ENCODE results near the gene DPP7. TPM values are rescaled to one million over a fixed set of nuclear protein-coding genes. Genes with fewer than 3 reads are reported as not detected.

Gene DPP7
- total RNA-seq, 4 donors from 2014 or later, result 123 to 144 (median 138) TPM

GRCh38 chr9:137112564-137113384 lies 1.8 kb downstream of the DPP7 start:
- intact Hi-C loops (cut with DNase I; ENCODE audit: low total_unique reads), result no loop called here
- WGBS, 2 donors, result 93 to 95% methylated on average over 23 to 32 of the region's 42 CpGs

GRCh38 chr9:137111788-137112563 lies 2.6 kb downstream of the DPP7 start:
- intact Hi-C loops (cut with DNase I; ENCODE audit: low total_unique reads), result no loop called here
- WGBS, 2 donors, result 93 to 94% methylated on average over 26 to 33 of the region's 35 CpGs
- TF ChIP-seq CTCF (IDR thresholded peaks at IDR 0.05) (no peak), POLR2A (IDR thresholded peaks at IDR 0.05) (no peak)
- H3K4me3 ChIP-seq (ENCODE audit: low read depth, poor library complexity, severe bottlenecking), result no peak overlapping the region
- DNase-seq (ENCODE audit: low spot score in 2 of 2), result no peak

More at GRCh38 chr9:137112564-137113384, 1.8 kb downstream of the DPP7 start:
- H3K4me3 ChIP-seq (ENCODE audit: low read depth, poor library complexity, severe bottlenecking), result no peak overlapping the region
- no peak for TF ChIP-seq CTCF (IDR thresholded peaks at IDR 0.05)
- TF ChIP-seq POLR2A (IDR thresholded peaks at IDR 0.05), result no peak
- no peak for DNase-seq (ENCODE audit: low spot score in 2 of 2)

- H3K4me3 ChIP-seq (ENCODE audit: low read depth, poor library complexity, severe bottlenecking), result no peak overlapping the region
- intact Hi-C loops (cut with DNase I; ENCODE audit: low total_unique reads), result no loop called here
- no peak for DNase-seq (ENCODE audit: low spot score in 2 of 2)
- TF ChIP-seq CTCF (IDR thresholded peaks at IDR 0.05) (no peak), POLR2A (IDR thresholded peaks at IDR 0.05) (no peak)
- 90 to 92% methylated on average over 28 of the region's 28 CpGs for WGBS, 2 donors
These were observed 3.4 kb downstream of the DPP7 start for GRCh38 chr9:137110911-137111787.

- H3K4me3 ChIP-seq (ENCODE audit: low read depth, poor library complexity, severe bottlenecking), result no peak overlapping the region
- intact Hi-C loops (cut with DNase I; ENCODE audit: low total_unique reads), result no loop called here
- WGBS, 2 donors, result 89 to 95% methylated on average over 34 of the region's 38 CpGs
- TF ChIP-seq POLR2A (IDR thresholded peaks at IDR 0.05) (no peak), CTCF (IDR thresholded peaks at IDR 0.05) (no peak)
- DNase-seq (ENCODE audit: low spot score in 2 of 2), result no peak
These were observed 4.2 kb downstream of the DPP7 start for GRCh38 chr9:137110147-137110910.

Measured in lower leg skin (tissue), 4 donors.